GM23338 (cell line): ENCODE results near the gene CDAN1. TPM values are rescaled to one million over a fixed set of nuclear protein-coding genes. Genes with fewer than 3 reads are reported as not detected.
"Not testable (repeated sequence)": the region's sequence is repeated elsewhere in the genome, so short reads cannot be mapped to it uniquely, and the experiment has no call there.

Experiments
- ATAC-seq: fragments of 200-7000 bp; cut with Tn5 transposase; 3 replicates; pipeline ENCODE4 v1.9.1; 2020
- DNase-seq: peaks from one replicate; pipeline ENCODE4 v3.0.0-alpha.2; 2015; ENCODE audit warnings: low spot score
- H2AFZ ChIP-seq: fragments of 200-600 bp; sonication (generic); 2 replicates; pipeline ENCODE4 v1.8.0; 2016; ENCODE audit warnings: antibody characterized with exemption, mild to moderate bottlenecking, moderate library complexity
- H3F3A ChIP-seq: fragments of 200-600 bp; sonication (generic); replicated peaks from 2 replicates; pipeline ENCODE4 v1.8.0; 2017; ENCODE audit warnings: antibody characterized with exemption, mixed run types, low read depth
- H3K27ac ChIP-seq: fragments of 200-600 bp; sonication (generic); 2 replicates; pipeline ENCODE4 v1.6.1; 2016; ENCODE audit warnings: low read depth
- H3K27me3 ChIP-seq: fragments of 200-600 bp; sonication (generic); 2 replicates; pipeline ENCODE4 v1.8.0; 2016; ENCODE audit warnings: mild to moderate bottlenecking, mixed run types, moderate library complexity; ENCODE audit not compliant: insufficient read depth
- H3K36me3 ChIP-seq: fragments of 200-600 bp; sonication (generic); 2 replicates; pipeline ENCODE4 v1.8.0; 2016; ENCODE audit warnings: mild to moderate bottlenecking; ENCODE audit not compliant: insufficient read depth
- H3K4me1 ChIP-seq: fragments of 200-600 bp; sonication (generic); 2 replicates; pipeline ENCODE4 v1.8.0; 2016; ENCODE audit warnings: mild to moderate bottlenecking, moderate library complexity; ENCODE audit not compliant: insufficient read depth
- H3K4me2 ChIP-seq: fragments of 200-600 bp; sonication (generic); 2 replicates; pipeline ENCODE4 v1.7.1; 2017; ENCODE audit warnings: mixed run types
- H3K4me3 ChIP-seq: fragments of 200-600 bp; sonication (generic); 2 replicates; pipeline ENCODE4 v1.6.1; 2016; ENCODE audit warnings: mixed run types
- H3K79me2 ChIP-seq: fragments of 200-600 bp; sonication (generic); replicated peaks from 2 replicates; pipeline ENCODE4 v1.8.0; 2017; ENCODE audit warnings: mild to moderate bottlenecking; ENCODE audit not compliant: insufficient read depth
- H3K9me2 ChIP-seq: fragments of 200-600 bp; sonication (generic); 2 replicates; pipeline ENCODE4 v1.8.0; 2017; ENCODE audit not compliant: insufficient read depth
- H4K20me1 ChIP-seq: fragments of 200-600 bp; sonication (generic); replicated peaks from 2 replicates; pipeline ENCODE4 v1.8.0; 2017; ENCODE audit warnings: mild to moderate bottlenecking; ENCODE audit not compliant: insufficient read depth
- H3K27ac Mint-ChIP-seq: 2 replicates; pipeline ENCODE4 v1.8.0; 2020; ENCODE audit warnings: inconsistent platforms, mild to moderate bottlenecking, moderate library complexity, mixed read lengths
- H3K27me3 Mint-ChIP-seq: 3 replicates; pipeline ENCODE4 v1.8.0; 2022; ENCODE audit warnings: low read depth, mild to moderate bottlenecking, moderate library complexity, mixed read lengths, inconsistent platforms; ENCODE audit not compliant: insufficient read depth, poor library complexity
- H3K36me3 Mint-ChIP-seq: 3 replicates; pipeline ENCODE4 v1.8.0; 2021; ENCODE audit warnings: low read depth, mild to moderate bottlenecking, inconsistent platforms, moderate library complexity, mixed read lengths
- H3K4me1 Mint-ChIP-seq: 3 replicates; pipeline ENCODE4 v1.8.0; 2020; ENCODE audit warnings: mild to moderate bottlenecking, inconsistent platforms, mixed read lengths
- H3K4me3 Mint-ChIP-seq: 3 replicates; pipeline ENCODE4 v1.8.0; 2021; ENCODE audit warnings: moderate library complexity, mild to moderate bottlenecking, inconsistent platforms, mixed read lengths
- H3K9me3 Mint-ChIP-seq: 3 replicates; pipeline ENCODE4 v1.8.0; 2020; ENCODE audit warnings: moderate library complexity, mild to moderate bottlenecking, inconsistent platforms, mixed read lengths
- EZH2 ChIP-seq: fragments of 200-600 bp; sonication (generic); IDR thresholded peaks from one replicate; pipeline ENCODE4 v1.8.0; 2017; ENCODE audit warnings: antibody characterized with exemption, mild to moderate bottlenecking, low read depth; ENCODE audit not compliant: unreplicated experiment
- polyA plus RNA-seq: library from polyadenylated mRNA; unstranded; fragments of >200 nt; fragmentation: Nextera tagmentation; extraction: Ambion mirVana; gene quantifications from 2 replicates; pipeline ENCODE4 v1.2.1, GENCODE V29; 2016
- total RNA-seq: library from RNA; depleted of rRNA; stranded (reverse); fragments of >200 nt; shearing (Covaris generic); gene quantifications from 2 replicates; pipeline ENCODE4 v1.2.3, GENCODE V29; 2014
- TF ChIP-seq, protein P1 (sequence below): fragments of 250-450 bp; sonication (Bioruptor Pico); IDR thresholded peaks from 2 replicates; pipeline ENCODE4 v1.5.0; 2020; ENCODE audit warnings: mild to moderate bottlenecking, moderate library complexity

The CDAN1 gene
- total and polyA plus RNA-seq, 2 experiments from 2014 or later, result 6.0 to 14.7 TPM

DNA sequence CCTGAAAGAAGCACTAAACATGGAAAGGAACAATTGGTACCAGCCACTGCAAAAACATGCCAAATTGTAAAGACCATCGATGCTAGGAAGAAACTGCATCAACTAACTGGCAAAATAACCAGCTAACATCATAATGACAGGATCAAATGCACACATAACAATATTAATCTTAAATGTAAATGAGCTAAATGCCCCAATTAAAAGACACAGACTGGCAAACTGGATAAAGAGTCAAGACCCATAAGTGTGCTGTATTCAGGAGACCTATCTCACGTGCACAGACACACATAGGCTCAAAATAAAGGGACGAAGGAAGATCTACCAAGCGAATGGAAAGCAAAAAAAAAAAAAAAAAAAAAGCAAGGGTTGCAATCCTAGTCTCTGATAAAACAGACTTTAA is 29.2 kb upstream of the CDAN1 start:
- H3K27me3 ChIP-seq, H3K4me3 ChIP-seq, H3K4me1 Mint-ChIP-seq, H3K9me2 ChIP-seq, H2AFZ ChIP-seq, H3K27ac Mint-ChIP-seq, H3K4me1 ChIP-seq, DNase-seq, H3K36me3 ChIP-seq, H3F3A ChIP-seq, ATAC-seq, H3K27ac ChIP-seq, H4K20me1 ChIP-seq, H3K79me2 ChIP-seq, H3K4me2 ChIP-seq, H3K27me3 Mint-ChIP-seq, H3K4me3 Mint-ChIP-seq: not testable (repeated sequence)
- peaks cover 15% of the 10 kb centered on the region for H3K9me3 Mint-ChIP-seq
- H3K36me3 Mint-ChIP-seq, result peaks cover 27% of the 10 kb centered on the region

DNA sequence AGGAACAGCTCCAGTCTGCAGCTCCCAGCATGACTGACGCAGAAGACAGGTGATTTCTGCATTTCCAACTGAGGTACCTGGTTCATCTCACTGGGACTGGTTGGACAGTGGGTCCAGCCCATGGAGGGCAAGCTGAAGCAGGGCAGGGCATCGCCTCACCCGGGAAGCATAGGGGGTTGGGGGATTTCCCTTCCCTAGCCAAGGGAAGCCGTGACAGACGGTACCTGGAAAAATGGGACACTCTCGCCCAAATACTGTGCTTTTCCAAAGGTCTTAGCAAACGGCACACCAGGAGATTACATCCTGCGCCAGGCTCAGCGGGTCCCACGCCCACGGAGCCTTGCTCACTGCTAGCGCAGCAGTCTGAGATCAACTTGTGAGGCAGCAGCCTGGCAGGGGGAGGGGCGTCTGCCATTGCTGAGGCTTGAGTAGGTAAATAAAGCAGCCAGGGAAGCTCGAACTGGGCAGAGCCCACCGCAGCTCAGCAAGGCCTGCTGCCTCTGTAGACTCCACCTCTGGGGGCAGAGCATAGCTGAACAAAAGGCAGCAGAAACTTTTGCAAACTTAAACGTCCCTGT is 27.3 kb upstream of the CDAN1 start:
- ATAC-seq, H3K36me3 ChIP-seq, H3K4me1 ChIP-seq, H3K4me1 Mint-ChIP-seq, H3F3A ChIP-seq, H3K79me2 ChIP-seq, H3K4me3 Mint-ChIP-seq, H4K20me1 ChIP-seq, H3K27me3 ChIP-seq, H3K27ac ChIP-seq, H3K27me3 Mint-ChIP-seq, H3K9me2 ChIP-seq: not testable (repeated sequence)
- peak overlapping the region; percentile 78 for H3K27ac Mint-ChIP-seq
- DNase-seq, result peak; percentile 33
- H3K36me3 Mint-ChIP-seq, result peaks cover 29% of the 10 kb centered on the region
- Histone ChIP-seq H2AFZ (0 out of 2 replicates have a peak overlapping the region, but pooled peaks have one; percentile 52), H3K4me2 (peak overlapping the region; percentile 62), H3K4me3 (peak overlapping the region; percentile 26; the same call in 1 of the 2 replicates)
- peaks cover 24% of the 10 kb centered on the region for H3K9me3 Mint-ChIP-seq

DNA sequence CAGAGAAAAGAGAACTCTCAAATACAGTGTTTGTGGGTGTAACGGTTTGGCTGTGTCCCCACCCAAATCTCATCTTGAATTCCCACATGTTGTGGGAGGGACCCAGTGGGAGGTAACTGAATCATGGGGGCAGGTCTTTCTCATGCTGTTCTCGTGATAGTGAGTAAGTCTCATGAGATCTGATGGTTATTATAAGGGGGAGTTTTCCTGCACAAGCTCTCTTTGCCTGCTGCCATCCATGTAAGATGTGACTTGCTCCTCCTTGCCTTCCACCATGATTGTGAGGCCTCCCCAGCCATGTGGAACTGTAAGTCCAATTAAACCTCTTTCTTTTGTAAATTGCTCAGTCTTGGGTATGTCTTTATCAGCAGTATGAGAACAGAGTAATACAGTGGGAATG is 24.9 kb upstream of the CDAN1 start:
- not testable (repeated sequence) for H3F3A ChIP-seq, H3K4me1 ChIP-seq, H2AFZ ChIP-seq, H3K27me3 ChIP-seq, H3K27me3 Mint-ChIP-seq, DNase-seq, H4K20me1 ChIP-seq, H3K36me3 ChIP-seq, H3K4me1 Mint-ChIP-seq, H3K4me2 ChIP-seq, H3K9me2 ChIP-seq, H3K27ac Mint-ChIP-seq, ATAC-seq, H3K27ac ChIP-seq, H3K4me3 ChIP-seq, H3K4me3 Mint-ChIP-seq, H3K79me2 ChIP-seq
- peaks cover 29% of the 10 kb centered on the region for H3K36me3 Mint-ChIP-seq
- peaks cover 24% of the 10 kb centered on the region for H3K9me3 Mint-ChIP-seq

DNA sequence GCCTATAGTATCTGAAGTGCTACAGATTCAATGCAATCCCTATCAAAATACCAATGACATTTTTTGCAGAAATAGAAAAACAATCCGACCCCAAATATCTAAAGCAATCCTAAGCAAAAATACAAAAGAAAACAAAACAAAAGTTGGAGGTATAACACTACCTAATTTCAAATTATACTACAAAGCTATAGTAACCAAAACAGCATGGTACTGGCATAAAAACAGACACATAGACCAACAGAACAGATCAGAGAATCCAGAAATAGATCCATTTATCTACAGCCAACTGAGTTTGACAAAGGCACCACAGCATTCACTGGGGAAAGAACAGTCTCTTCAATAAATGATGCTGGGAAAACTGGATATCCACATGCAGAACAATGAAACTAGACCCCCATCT is 23.8 kb upstream of the CDAN1 start:
- Mint-ChIP-seq H3K27me3 (peaks cover 4% of the 10 kb centered on the region), H3K4me3 (no peak overlapping the region), H3K27ac (no peak overlapping the region), H3K9me3 (peaks cover 24% of the 10 kb centered on the region), H3K36me3 (peaks cover 29% of the 10 kb centered on the region), H3K4me1 (peaks cover 4% of the 10 kb centered on the region)
- no peaks in the 10 kb centered on the region for H3F3A ChIP-seq
- no peak overlapping the region for H3K27ac ChIP-seq
- H3K4me2 ChIP-seq, result no peak overlapping the region
- peaks cover 7% of the 10 kb centered on the region for H3K79me2 ChIP-seq
- DNase-seq (no peak), ATAC-seq (no peak)
- no peaks in the 10 kb centered on the region for H4K20me1 ChIP-seq
- H3K4me3 ChIP-seq, result no peak overlapping the region
- no peak overlapping the region for H2AFZ ChIP-seq
- H3K36me3 ChIP-seq, result peaks cover 3% of the 10 kb centered on the region; the same call in 1 of the 2 replicates
- 0 out of 2 replicates have a peak, but pooled peaks cover 2% of the 10 kb centered on the region for H3K9me2 ChIP-seq
- no peaks in the 10 kb centered on the region for H3K27me3 ChIP-seq
- 0 out of 2 replicates have a peak, but pooled peaks cover 5% of the 10 kb centered on the region for H3K4me1 ChIP-seq
- TF ChIP-seq EZH2, result no peak
- TF ChIP-seq, protein P1, sequence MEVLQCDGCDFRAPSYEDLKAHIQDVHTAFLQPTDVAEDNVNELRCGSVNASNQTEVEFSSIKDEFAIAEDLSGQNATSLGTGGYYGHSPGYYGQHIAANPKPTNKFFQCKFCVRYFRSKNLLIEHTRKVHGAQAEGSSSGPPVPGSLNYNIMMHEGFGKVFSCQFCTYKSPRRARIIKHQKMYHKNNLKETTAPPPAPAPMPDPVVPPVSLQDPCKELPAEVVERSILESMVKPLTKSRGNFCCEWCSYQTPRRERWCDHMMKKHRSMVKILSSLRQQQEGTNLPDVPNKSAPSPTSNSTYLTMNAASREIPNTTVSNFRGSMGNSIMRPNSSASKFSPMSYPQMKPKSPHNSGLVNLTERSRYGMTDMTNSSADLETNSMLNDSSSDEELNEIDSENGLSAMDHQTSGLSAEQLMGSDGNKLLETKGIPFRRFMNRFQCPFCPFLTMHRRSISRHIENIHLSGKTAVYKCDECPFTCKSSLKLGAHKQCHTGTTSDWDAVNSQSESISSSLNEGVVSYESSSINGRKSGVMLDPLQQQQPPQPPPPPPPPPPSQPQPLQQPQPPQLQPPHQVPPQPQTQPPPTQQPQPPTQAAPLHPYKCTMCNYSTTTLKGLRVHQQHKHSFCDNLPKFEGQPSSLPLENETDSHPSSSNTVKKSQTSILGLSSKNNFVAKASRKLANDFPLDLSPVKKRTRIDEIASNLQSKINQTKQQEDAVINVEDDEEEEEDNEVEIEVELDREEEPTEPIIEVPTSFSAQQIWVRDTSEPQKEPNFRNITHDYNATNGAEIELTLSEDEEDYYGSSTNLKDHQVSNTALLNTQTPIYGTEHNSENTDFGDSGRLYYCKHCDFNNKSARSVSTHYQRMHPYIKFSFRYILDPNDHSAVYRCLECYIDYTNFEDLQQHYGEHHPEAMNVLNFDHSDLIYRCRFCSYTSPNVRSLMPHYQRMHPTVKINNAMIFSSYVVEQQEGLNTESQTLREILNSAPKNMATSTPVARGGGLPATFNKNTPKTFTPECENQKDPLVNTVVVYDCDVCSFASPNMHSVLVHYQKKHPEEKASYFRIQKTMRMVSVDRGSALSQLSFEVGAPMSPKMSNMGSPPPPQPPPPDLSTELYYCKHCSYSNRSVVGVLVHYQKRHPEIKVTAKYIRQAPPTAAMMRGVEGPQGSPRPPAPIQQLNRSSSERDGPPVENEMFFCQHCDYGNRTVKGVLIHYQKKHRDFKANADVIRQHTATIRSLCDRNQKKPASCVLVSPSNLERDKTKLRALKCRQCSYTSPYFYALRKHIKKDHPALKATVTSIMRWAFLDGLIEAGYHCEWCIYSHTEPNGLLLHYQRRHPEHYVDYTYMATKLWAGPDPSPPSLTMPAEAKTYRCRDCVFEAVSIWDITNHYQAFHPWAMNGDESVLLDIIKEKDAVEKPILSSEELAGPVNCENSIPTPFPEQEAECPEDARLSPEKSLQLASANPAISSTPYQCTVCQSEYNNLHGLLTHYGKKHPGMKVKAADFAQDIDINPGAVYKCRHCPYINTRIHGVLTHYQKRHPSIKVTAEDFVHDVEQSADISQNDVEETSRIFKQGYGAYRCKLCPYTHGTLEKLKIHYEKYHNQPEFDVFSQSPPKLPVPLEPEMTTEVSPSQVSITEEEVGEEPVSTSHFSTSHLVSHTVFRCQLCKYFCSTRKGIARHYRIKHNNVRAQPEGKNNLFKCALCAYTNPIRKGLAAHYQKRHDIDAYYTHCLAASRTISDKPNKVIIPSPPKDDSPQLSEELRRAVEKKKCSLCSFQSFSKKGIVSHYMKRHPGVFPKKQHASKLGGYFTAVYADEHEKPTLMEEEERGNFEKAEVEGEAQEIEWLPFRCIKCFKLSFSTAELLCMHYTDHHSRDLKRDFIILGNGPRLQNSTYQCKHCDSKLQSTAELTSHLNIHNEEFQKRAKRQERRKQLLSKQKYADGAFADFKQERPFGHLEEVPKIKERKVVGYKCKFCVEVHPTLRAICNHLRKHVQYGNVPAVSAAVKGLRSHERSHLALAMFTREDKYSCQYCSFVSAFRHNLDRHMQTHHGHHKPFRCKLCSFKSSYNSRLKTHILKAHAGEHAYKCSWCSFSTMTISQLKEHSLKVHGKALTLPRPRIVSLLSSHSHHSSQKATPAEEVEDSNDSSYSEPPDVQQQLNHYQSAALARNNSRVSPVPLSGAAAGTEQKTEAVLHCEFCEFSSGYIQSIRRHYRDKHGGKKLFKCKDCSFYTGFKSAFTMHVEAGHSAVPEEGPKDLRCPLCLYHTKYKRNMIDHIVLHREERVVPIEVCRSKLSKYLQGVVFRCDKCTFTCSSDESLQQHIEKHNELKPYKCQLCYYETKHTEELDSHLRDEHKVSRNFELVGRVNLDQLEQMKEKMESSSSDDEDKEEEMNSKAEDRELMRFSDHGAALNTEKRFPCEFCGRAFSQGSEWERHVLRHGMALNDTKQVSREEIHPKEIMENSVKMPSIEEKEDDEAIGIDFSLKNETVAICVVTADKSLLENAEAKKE (CRISPR knock-in tag), result no peak
